Measurements from ENCODE around the gene S100A2.

The S100A2 gene

DNA sequence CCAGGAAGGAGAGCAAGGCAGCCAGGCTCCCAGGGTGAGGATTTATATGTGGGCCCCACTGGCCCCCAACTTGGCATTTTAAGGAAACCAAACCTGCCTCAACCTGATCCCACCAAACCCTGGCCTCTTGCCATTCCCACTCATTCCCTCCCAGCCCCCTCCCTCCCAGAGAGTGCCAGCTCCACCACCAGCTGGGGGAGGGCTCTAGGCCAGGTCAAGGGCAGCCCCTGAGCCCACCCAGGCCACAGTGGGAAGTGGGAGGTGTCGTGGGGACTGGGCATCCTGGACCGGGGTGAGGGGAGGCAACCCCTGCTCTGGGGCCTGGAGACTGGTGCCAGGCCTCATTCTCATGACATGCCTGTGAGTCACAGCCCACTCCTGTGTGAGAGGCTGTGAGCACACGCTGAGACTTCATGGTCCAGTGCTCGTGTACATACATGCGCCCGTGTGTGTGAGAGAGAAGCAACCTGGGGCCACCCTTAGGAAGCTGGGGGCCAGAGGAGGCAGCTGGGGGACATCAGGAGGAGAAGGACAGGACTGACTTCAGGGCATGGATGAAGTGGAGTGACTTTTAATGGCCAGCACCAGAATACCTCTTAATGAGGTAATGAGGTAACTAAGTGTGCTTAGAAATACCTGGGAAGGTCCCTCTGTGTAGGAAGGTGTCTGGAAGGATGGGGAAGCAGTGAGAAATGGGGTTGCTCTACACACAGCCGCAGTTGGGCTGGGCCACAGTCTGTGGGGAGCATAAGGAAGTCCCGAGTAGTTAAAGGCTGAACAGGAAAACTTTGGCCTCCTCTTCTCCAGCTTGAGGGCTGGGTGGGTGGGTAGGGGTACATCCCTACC is at the start of gene S100A2:
Gene S100A2 (minus strand): TSS at position 316 of the 846 bp plus-strand sequence. CDS start 1,967 bp downstream, outside the sequence.
- DNase-seq (ENCODE audit: low read depth): peak; percentile 21

DNA sequence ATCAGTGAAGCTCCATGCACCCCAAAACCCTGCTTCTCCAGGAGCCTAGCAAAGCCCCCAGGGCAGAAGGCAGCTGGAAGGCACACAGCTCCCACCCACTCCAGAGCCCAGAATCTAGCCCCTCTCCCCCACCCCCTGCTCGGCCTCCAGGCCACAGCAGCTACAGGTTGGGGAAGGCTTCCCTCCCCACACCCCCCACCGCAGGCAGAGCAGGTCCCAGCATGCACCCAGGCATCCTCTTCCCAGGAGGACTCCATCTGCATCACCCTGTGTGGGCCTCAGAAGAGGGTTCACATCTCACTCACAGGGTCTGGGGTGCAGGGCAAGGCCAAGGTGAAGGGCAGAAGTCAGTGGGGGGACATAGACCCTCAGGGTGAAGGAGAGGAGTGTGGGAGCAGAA is 49.8 kb upstream of the S100A2 start:
- DNase-seq (ENCODE audit: low read depth): no peak

DNA sequence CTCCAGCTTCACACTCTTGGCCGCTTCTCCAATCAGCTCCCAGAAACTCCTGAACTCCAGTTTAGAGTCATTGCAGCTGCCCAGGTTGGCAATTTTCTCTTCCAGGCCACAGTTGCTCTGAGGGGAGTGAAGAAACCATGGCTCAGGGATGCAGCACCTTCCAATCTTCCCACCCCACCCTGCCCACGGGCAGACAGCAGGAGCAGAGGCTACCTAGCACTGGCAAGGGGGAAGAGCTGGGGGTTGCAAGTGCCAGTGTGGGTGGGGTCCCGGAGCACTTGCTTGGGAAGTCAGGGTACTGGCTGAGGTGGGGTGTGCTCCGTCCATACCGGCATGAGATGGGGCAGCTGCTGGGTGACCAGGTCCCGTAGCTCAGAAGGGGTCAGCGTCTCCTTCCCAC is 49.3 kb upstream of the S100A2 start:
- no peak for DNase-seq (ENCODE audit: low read depth)

DNA sequence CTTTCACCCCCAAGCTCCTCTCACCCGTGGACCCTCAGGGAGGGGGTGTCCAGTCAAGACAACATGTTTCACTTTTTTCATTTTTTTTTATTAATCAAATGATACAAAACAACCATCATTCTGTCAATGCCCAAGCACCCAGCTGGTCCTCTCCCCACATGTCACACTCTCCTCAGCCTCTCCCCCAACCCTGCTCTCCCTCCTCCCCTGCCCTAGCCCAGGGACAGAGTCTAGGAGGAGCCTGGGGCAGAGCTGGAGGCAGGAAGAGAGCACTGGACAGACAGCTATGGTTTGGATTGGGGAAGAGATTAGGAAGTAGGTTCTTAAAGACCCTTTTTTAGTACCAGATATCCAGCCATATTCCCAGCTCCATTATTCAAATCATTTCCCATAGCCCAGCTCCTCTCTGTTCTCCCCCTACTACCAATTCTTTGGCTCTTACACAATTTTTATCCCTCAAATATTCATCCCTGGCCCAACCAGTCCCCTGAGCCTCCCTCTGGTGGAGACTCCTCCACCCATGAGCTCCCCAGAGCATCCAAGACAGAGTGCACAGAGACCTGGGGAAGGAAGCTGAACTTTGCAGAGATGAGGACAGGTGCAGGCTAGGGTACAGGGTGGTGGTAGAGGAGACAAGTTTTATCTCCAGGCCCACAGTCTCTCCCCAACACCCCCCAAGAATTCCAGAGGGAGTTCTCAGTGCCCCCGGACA is 48.7 kb upstream of the S100A2 start:
- no peak for DNase-seq (ENCODE audit: low read depth)

DNA sequence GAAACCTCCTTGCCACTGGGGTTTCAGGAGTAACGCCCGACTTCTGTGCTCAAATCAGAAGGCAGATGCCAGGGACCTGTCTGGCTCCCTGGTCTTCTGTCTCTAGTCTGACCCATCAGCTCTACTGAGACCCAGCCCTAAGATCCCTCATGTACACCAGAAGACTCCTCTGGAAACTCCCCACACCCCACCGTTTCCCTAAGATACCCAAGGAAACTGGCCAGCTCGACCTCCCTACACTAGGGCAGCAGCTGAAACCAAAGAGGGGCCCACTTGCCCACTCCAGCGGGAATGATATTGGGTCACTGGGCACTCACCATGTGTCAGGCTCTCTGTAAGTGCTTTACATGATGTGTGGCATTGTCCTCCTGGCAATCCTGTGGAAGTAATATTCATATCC is 47.8 kb upstream of the S100A2 start:
- no peak for DNase-seq (ENCODE audit: low read depth)

DNA sequence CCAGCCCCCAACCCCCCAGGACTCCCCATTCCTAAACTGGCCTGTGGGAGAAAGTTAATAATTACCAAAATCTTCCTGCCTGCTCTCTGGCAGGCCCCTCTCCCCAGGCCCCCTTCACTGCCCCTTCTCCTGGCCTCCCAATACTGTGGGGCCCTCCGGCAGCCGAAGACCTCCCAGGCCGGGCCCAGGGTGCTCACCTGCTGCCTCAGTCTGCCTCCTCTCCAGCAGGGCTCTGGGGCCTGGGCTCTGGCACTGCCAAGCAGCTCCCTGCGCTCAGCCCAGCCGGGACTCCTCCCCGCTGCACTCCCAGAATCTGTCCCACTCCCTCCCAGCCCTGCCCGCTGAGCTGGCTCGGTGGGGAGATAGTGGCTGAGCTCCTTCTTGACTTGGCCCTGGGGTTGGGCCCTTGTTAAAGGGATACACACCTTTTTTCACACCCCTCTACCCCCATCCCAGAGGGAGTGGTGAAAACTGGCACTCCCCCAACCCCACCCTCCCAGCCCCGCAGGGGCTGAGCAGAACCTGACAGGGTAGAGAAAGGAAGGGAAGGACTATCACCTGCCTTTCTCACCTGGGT is 47.2 kb upstream of the S100A2 start, which contains the start of gene S100A16:
Gene S100A16 (minus strand): TSS at position 383 of the 577 bp plus-strand sequence. CDS start 4,986 bp downstream, outside the sequence.
- no peak for DNase-seq (ENCODE audit: low read depth)

DNA sequence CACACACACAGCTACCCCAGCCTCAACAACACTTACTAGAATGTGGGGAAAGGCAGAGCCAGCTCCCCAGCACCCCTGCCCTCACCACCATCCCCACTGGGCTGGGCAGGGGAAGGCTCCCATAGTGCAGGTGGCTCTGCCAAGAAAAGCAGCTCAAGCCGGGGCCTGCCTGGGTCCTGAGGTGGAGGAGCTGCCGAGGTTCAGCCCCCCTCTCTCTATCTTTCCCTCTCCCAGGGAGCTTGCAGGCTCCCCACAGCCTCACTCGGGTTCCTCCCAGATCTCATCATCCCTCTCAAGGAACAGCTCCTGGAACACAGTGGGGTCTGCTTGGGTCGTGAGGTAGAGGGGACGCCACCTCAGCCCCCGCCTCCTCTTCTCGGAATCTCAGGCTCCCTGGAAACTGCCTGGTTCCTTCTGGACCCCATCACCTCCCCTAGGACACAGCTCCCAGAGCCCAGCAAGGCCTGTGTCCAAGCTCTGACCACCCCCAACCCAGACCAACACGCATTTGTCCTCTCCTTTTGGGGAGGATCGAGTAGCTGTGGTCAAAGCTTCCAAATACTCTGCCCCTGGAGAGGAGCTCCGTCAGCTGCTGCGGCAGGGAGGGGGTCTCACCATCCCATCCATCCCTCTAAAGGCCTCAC is 46.6 kb upstream of the S100A2 start:
- no peak for DNase-seq (ENCODE audit: low read depth)

DNA sequence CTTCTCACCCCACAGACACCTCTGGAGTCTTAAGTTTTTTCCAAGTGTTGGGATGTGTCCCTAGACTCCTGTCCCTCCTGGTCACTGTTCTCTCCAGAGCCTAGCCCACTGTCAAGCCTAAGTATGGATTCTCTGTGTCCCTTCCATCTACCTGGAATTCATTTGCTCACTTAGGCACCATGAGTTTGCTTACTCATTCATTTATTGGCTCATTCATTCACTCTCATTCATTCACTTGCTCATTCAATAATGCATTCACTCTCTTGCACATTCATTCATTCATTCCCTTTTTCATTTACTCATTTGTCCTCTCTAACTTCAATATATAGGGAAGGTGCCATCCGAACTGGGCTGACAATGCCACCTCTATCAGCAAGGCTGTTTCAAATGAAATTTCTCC is 45.7 kb upstream of the S100A2 start:
- DNase-seq (ENCODE audit: low read depth): no peak

DNA sequence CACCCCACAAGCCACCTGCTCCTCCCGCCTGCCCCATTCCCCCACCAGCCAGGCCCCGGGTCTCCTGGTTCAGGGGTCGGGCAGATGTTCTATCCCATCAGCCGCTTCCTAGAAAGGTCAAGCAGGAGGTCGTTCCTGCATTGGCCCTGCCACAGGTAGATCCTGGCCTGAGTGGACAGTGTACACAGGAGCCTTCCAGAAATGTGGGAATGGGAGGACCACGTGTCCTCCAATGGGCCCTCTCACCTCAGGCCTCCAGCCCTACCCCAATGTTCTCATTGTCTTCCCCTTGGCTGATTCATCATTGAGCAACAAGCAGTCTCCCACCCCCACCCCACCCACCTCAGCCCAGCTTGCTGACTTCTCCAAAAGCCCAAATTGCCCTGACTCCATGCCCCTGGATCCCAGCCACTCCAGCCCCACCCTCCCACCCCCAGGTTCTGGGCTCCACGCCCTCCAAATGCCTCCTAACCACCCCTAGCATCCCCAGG is 45.2 kb upstream of the S100A2 start:
- DNase-seq (ENCODE audit: low read depth): no peak

DNA sequence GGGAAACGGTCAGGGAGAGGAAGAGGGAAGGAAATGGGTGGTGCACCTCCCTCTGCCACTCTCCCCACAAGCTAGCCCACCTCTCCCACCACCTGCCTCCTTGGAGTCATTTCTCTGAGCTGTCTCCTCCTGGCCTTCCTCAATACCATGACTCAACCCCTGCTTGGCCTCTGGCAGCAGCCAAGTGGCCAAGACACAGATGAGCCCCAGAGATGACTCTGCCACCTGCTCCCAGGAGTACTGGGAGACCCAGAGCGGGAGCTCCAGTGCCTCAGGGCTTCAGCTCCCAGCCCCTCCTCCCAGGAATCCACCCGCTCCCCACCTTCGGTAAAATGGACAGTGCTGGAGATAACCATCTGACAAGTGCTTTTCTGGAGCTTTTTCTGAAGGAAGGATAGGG is 44.7 kb upstream of the S100A2 start:
- no peak for DNase-seq (ENCODE audit: low read depth)

DNA sequence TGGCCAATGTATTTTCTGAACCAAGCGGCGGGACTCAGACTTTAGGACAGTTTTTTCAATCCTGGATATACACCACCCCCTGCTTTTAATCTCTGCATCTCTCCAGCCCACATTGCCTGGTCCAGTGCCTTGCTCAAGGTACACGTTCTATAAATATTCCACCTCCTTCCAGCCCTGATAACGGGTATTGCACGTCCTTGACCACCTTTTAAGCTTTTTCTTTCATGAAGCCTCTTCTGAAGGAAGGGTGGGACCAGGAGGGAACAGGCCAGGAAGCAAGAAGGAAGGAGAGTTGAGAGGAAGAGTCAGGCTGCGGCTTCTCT is 43.9 kb upstream of the S100A2 start:
- DNase-seq (ENCODE audit: low read depth): no peak

DNA sequence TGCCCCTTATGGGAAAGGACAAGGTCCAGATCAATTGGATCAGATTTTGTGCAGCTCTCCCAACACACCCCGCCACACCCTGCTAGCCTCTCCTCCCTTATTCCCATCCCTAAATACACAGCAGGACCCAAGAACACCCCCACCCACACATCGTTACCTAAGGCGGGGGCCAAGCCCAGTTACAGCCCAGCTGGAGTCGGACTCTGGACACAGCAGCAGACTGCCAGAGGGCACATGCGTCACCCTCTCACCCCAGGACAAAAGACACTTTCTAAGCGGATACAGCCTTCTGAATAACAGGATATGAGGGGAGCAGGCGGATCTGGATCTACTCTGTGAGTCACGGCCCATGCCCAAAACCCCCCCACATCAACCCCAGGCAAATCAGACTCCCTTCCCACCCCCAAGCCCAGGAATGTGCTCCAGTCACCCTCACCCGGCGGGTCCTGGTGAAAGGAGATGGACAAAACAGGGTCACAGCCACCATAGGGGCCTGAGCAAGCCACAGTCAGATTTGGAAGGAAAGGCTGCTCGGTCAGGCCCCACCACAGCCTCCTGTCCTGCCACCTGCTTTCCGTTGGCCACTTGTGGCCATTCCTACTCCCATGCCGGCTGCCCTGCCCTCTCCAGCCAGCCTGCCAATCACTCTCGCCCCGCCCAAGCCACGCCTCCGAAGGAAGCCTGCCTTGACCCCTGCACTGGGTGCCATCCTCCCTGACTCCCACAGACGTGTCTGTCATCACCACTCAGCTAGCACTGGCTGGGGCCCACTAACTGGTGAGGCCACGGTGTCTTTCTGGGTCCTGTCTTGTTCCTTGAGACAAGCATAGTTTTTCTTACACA is 43.3 kb upstream of the S100A2 start:
- no peak for DNase-seq (ENCODE audit: low read depth)

DNA sequence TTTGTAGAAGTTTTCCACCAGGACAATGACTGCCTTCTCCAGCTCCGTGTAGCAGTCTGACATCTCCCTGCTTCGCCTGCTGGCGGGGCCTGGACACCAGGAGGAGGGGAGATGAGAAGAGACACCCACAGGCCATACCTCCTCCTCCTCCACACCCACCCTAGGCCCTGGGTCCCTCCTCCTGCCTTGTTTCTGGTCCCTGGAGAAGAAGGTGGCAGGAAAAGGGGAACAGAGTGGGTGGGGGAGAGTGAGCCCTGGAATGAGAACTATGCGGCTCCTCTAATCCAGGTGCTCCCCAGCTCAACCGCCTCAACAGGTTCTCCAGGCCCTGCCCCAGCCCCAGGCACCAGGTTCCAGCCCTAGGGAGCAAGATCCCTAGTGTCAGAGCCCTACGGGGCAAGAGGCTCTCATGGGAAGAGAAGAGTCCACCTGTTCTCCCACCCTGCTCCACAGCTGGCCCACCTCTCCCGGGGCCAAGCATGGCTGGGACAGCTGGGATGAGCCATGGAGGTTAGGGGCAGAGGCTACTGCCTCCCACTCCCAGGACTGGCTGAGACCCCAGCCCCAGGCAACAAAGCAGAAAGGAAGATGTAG is 42.5 kb upstream of the S100A2 start:
- DNase-seq (ENCODE audit: low read depth): no peak

DNA sequence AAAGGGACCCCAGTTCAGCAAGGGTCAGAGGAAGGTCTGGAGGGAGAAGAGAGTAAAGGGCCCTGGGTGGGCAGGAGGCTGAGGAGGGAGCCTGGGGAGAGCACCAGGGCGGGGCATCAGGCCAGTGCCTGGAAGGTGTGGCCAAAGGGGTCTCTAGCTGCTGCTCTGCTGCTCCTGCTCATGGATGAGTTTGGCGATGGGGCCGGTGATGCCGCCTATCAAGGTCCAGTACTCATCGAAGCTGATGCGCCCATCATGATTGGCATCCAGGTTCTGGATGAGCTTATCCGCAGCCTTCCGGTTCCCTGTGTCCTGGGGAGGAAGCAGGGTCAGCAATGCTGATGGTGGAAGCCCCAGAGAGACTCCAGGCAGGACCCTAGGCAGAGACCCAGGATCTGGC is 41.7 kb upstream of the S100A2 start:
- no peak for DNase-seq (ENCODE audit: low read depth)

DNA sequence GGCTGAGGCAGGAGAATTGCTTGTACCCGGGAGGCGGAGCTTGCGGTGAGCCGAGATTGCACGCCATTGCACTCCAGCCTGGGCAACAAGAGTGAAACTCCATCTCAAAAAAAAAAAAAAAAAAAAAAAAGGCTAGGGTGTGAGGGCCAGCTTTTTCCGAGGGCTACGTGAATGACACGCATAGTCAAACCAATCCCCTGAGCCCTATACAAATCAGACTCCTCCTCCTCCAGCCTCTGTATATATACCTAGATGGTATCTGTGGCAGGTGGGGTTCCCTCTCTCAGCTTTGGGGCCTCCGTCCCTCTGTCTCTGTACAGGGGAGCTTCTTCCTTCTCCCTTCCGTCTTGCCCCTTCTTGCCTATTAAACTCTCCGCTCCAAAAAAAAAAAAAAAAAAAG is 40.5 kb upstream of the S100A2 start:
- DNase-seq (ENCODE audit: low read depth): no peak

DNA sequence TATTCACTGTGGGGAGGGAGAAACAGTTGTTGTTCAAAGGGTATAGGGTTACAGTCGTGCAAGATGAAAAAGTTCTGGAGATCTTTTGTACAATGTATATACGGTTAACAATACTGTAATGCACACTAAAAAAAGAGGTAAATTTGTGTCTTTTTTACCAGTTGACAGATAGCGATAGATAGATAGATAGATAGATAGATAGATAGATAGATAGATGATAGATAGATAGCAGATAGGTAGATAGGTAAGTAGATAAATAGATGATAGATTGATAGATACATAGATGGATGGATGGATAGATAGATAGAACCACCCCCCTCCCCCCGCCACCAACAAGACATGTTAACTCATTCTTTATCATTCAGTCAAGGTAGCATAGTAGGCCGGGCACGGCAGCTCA is 37.1 kb upstream of the S100A2 start:
- DNase-seq (ENCODE audit: low read depth): no peak

DNA sequence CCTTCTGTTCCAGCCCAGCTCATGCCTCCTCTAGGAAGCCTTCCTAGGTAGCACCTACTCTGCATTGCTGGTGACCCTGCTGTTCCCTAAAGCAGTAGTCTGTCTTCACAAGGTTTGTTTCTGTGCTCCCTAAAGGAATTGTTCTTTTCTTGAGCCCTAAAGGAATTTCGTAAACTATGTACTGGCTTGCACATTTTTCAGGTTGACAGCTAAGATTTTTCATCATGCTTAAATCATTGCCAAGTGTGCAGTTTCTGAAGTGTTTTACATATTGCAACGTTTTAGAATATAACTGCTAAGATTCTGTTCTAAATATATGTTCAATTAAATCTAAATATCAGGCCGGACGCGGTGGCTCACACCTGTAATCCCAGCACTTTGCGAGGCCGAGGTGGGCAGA is 34.2 kb upstream of the S100A2 start:
- no peak for DNase-seq (ENCODE audit: low read depth)

DNA sequence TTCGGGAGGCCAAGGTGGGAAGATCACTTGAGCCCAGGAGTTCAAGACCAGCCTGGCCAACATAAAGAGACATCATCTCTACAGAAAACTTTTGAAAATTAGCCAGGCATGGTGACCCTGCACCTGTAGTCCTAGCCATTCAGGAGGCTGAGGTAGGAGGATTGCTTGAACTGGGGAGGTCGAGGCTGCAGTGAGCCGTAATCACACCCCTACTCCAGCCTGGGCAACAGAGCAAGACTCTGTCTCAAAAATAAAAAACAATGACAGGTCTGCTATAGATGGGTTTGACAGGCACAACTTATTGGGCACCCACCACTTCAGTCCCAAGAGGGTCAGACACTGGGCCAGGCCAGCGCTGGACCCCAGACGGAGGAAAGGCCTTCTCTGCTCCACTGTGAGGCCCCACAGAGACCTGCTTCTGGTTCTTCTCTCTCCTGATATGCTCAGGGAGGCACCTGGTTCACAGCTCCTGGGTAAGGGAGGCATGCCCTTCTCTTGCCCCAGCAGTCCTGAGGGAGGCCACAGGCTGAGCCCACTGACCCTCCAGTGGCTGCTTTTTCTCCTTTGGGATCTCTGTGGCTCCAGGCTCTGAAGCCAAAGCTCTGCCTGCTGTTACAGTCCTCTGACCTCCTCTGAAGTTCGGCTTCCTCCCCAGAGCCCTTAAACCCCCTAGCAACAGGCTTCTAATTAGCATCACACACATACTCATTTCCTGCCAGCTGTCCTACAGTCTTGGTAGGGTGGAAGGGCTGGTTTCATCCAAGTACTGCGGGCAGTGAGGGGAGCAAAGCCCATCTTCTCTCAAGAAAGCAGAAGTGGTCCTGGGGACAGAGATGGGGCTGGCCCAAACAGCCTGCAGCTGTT is 32.9 kb upstream of the S100A2 start:
- no peak for DNase-seq (ENCODE audit: low read depth)

DNA sequence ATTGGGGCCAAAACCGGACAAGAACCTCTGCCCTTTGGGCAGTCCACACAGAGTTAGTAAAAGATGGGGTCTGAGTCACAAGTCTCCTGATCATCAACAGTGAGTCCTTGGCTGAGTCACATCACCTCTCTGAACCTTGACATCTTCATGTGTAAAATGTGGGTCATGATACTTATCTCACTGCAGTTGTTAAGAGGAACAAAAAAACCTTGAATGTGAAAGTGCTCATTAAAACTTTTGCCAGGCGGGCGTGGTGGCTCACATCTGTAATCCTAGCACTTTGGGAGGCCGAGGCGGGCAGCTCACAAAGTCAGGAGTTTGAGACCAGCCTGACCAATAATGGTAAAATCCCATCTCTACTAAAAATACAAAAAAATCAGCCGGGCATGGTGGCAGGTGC is 31.6 kb upstream of the S100A2 start:
- DNase-seq (ENCODE audit: low read depth): no peak

DNA sequence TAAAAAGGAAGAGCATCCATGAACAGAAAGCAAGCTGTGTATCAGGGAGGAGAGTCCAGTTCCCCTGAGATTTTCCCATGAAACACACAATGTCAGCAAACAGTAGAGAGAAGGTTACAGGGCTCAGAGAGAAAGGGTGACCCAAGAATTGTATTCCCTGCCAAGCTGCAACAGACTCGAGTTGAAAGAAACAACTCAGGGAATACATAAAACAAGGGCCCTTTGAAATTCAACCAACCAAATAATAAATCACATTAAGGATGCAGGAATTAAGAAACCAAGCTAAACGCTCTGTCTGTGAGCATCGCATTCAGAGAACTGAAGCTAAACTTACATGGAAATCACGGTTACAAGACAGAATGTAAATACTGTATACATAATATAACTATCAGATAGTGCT is 27.1 kb upstream of the S100A2 start:
- no peak for DNase-seq (ENCODE audit: low read depth)

All from activated gamma-delta T cell treated with anti-CD3 and anti-CD28 coated beads, Interleukin-2, amount 50 U/mL, for 16 hours (primary cell).